Epithelial cell of proximal tubule (primary cell): ENCODE results near the gene TEDC1. TPM values are rescaled to one million over a fixed set of nuclear protein-coding genes. Genes with fewer than 3 reads are reported as not detected.

Experiments
- DNase-seq: peaks from one replicate; pipeline ENCODE4 v3.0.0-alpha.2; 2011; ENCODE audit warnings: low read depth
- H3K4me3 ChIP-seq: 2 replicates; pipeline ENCODE4 v1.5.1; 2011; ENCODE audit warnings: low read depth, mild to moderate bottlenecking, low read length
- CTCF ChIP-seq: conservative IDR thresholded peaks from 2 replicates; pipeline ENCODE4 v1.5.1; 2012; ENCODE audit warnings: low read depth, mild to moderate bottlenecking, low read length
- total RNA-seq: library from RNA; depleted of rRNA; stranded (reverse); fragments of >200 nt; gene quantifications from 2 replicates; pipeline ENCODE4 v1.2.3, GENCODE V29; 2015

TEDC1 gene
- total RNA-seq, 1 donor from 2014 or later, result 30.5 TPM

- H3K4me3 ChIP-seq, result no peak overlapping the region
- TF ChIP-seq CTCF, result no peak
- DNase-seq, result no peak
Measured at GRCh38 chr14:105446971-105447370, 44.1 kb upstream of the TEDC1 start.

- DNase-seq, result no peak
- no peak overlapping the region for H3K4me3 ChIP-seq
Measured at GRCh38 chr14:105447651-105448640, 43.1 kb upstream of the TEDC1 start.

DNA sequence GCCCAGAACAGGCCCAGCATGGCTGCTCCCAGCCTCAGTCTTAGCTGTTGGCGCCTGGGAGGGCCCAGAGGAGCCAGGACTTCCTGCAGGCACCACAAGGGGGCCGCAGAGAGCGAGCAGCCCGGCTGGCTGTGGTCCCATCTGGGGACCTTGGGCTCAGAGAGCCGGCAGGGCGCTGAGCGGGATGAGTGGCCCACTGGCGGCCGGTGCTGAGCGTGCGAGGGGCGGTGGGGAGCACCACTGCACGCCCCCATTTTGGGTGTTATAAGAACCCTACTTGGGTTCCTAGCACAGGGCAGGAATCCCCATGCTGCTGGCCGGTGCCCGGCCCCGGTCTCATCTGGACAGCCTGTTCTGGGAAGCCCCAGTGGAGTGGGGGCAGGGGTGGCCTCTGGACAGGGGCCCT lies 42.3 kb upstream of the TEDC1 start:
- no peak overlapping the region for H3K4me3 ChIP-seq
- TF ChIP-seq CTCF, result peak; percentile 73
- DNase-seq, result no peak

More at GRCh38 chr14:105447651-105448640, 43.1 kb upstream of the TEDC1 start:
- no peak for TF ChIP-seq CTCF

DNA sequence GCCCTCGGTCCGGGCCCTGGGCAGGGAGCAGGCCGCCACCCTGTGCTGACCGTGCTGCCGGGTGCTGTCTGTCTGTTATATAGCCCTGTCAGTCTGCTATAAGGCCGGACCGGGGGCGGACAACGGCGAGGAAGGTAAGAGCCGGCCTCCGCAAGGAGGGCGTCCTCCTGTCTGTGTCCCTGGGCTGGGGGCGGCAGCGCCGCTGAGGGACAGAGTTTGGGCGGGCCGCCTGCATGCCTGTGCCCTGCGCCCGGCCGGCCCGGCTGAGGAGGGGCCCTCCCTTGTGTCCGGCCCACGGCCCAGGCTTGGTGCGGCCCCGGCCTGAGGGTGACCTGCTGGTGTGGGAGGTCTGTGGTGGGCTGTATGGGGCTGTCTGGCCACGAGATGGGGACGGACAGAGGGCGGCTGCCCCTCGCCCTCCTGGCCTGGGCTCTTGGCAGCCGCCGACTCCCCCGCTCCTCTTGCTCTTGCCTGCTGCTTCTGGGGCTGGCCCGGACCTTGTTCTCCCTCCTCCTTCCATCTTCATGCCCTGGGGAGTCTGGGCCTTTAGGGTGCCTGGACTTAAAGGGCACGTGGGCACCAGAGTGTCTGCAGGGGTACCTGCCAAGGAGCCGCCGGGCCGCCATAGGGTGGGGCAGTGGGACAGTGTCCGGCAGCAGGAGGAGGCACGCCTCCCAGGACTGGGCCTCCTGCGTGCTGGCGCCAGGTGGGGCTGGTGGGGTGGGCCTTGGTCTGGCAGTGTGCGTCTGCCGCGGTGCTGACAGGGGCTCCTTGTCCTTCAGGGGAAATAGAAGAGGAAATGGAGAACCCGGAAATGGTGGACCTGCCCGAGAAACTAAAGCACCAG lies 41.5 kb upstream of the TEDC1 start:
- no peak for DNase-seq
- H3K4me3 ChIP-seq, result no peak overlapping the region
- TF ChIP-seq CTCF, result no peak

DNA sequence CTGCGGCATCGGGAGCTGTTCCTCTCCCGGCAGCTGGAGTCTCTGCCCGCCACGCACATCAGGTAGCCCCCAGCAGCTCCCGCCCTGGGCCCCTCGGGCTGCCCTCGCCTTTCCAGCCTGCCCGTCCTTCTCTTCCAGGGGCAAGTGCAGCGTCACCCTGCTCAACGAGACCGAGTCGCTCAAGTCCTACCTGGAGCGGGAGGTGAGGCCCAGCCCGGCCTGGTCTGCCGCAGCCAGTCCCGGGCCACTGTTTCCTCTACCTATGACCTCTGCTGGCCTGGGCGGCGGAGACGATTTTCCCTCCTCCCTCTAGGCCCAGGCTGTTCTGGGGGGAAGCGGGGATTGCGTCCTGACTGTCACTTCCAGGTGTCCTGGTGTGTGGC lies 40.9 kb upstream of the TEDC1 start:
- H3K4me3 ChIP-seq, result no peak overlapping the region
- no peak for DNase-seq
- TF ChIP-seq CTCF, result no peak

- DNase-seq, result no peak
- H3K4me3 ChIP-seq, result no peak overlapping the region
- TF ChIP-seq CTCF, result no peak
Measured at GRCh38 chr14:105450864-105451720, 40.0 kb upstream of the TEDC1 start.
